WI38 (cell line): ENCODE data around the gene ACRBP.

ENCODE experiments used
- H3K4me3 ChIP-seq: 2 replicates; pipeline ENCODE4 v1.5.1; 2011; ENCODE audit warnings: low read depth, mild to moderate bottlenecking, control low read depth, low read length
- TF ChIP-seq, protein P1 (sequence below): IDR thresholded peaks from 2 replicates; pipeline ENCODE4 v1.5.1; 2012; ENCODE audit warnings: low read depth, mild to moderate bottlenecking, control low read depth, low read length

Gene ACRBP

DNA sequence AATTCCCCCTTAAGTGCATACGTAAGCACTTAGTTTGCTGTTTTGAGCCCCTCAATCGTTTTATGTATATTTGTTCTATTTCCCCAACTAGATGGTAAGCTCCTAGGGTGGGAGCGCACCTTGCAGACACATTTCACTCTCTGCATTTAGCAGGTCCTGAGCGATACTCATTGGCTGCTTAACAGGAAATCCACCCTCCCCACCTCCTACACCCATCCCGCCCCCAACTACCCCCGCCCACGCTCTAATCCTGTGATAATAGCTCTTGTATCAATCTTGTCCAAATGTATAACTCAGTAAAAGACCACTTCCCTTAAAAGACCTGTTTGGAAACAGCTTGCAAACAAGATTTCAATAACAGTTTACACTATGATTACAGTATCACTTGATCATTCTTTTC, 19.6 kb downstream of the ACRBP start:
- no peak overlapping the region for H3K4me3 ChIP-seq
- TF ChIP-seq, protein P1, sequence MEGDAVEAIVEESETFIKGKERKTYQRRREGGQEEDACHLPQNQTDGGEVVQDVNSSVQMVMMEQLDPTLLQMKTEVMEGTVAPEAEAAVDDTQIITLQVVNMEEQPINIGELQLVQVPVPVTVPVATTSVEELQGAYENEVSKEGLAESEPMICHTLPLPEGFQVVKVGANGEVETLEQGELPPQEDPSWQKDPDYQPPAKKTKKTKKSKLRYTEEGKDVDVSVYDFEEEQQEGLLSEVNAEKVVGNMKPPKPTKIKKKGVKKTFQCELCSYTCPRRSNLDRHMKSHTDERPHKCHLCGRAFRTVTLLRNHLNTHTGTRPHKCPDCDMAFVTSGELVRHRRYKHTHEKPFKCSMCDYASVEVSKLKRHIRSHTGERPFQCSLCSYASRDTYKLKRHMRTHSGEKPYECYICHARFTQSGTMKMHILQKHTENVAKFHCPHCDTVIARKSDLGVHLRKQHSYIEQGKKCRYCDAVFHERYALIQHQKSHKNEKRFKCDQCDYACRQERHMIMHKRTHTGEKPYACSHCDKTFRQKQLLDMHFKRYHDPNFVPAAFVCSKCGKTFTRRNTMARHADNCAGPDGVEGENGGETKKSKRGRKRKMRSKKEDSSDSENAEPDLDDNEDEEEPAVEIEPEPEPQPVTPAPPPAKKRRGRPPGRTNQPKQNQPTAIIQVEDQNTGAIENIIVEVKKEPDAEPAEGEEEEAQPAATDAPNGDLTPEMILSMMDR = no peak

DNA sequence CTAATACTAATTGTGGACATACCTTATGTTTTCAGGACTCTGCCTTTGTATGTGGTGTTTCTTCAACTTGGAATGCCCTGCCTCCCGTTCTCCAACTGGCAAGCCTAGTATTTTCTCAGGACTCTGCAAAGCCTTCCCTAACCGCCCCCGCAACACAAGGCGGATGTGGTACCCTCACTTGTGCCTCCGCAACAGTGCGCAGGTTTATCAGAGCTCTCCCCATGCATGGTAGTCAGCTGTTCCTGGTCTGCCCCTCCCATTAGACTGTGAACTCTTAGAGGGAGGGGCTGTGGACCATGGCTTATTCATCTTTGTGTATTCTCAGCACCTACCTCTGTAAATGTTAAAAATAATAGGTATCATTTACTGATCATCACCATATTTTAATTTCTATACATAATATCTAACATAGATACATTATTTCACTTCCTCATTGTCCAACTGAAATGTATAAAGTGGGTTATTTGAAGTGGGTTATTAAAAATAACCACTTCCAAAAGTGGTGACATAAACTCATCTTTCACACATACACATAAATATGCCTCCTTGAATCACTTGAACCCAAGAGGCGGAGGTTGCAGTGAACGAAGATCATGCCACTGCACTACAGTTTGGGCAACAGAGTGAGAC, 20.5 kb downstream of the ACRBP start:
- TF ChIP-seq, protein P1 = no peak
- no peak overlapping the region for H3K4me3 ChIP-seq

DNA sequence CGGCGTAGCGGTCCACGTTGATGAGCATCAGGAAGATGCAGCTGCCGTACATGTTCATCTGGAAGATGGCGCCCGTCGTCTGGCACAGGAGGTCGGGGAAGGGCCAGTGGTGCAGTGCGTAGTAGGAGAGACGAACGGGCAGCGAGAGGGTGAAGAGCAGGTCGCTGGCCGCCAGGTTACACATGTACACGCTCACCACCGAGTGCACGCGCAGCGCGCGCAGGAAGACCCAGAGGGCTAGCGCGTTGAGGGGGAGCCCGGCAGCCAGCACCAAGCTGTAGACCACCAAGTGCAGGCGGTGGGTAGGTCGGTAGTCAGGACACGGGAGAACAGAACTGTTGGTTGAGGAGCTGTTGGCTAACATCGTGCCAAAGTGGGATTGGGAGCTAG, 26.4 kb downstream of the ACRBP start:
- TF ChIP-seq, protein P1 = no peak
- H3K4me3 ChIP-seq = no peak overlapping the region

DNA sequence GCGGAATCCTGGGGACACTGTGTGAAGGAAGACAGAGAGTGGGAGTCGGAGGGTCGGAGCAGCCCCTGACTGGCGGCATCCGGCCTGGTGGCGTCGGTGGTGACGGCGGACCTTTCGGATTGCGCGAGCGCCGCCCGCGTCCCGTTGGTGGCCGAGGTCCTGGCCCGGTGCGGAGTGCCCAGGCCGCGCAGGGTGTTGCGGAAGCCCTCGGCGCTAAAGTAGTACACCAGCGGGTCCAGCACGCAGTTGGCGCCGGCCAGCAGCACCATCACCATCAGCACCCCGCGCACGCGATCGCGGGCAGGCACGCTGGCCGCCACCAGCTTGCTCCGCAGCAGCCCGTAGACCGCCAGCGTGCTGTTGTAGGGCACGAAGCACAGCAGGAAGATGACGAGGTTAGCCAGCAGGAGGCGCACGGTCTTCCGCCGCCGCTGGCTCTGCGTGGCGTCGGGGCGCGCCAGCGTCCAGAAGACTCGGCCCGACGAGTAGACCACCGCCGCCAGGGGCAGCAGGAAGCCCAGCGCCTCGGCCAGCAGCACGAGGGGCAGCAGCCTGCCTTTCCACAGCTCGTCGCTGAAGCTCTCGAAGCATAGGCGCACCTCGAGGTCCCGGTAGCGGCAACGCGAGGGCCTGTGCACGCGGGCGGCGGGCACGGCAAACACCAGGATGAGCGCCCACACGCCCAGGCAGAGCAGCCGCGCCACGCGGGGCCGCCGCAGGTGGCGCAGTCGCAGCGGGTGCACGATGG, 26.9 kb downstream of the ACRBP start:
- TF ChIP-seq, protein P1 = no peak
- no peak overlapping the region for H3K4me3 ChIP-seq

DNA sequence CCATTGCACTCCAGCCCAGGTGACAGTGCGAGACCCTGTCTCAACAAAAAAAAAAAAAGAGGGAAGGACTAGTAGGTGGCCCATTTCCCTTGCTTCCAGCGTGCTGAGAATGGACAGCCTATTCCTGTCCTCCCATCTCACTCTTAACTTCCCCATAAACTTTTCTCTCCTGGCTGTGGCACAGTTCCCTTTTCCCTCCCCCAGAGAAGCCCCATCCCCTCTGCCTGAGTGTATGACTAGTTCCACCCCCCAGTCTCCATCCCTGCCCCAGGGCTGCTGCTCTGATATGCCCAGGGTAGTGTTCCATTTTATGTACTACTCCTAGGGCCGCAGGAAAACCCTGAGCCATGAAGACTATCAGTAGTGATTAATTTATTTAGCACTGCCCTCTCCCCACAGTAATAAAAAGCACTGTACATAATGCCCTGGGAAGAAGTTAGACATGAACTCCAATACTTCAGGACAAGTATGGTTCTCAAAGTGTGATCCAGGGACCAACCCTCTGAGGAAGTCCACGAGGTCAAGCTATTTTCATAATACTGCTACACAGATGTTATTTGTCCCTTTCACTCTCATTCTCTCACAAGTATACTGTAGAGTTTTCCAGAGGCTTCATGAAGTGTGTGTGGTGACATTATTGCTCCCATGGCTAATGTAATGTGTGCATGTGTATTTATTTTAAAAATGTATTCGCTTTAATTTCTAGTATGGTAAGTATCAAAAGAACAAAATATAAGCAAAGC, 28.6 kb downstream of the ACRBP start:
- no peak overlapping the region for H3K4me3 ChIP-seq
- TF ChIP-seq, protein P1 = no peak

DNA sequence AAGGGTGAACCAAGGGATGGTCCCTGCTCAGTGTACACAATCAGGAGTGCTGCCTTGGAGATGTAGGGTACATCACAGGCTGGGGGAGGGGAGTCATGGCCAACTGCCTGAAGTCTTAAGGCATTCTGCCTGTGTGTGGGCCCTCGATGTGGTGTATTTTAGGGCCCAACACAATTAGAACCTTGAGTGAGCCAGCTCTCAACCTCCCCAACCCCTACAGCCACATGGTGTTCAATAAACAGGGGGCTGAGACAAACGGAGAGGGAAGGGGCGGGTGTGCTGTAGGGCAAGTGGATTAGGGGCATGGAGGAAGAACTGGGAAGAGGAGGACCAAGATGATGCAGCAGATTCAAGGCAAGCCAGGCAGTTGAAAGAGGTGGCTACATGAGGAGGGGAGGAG, 31.4 kb downstream of the ACRBP start:
- H3K4me3 ChIP-seq = no peak overlapping the region
- TF ChIP-seq, protein P1 = no peak
